HepG2 (cell line): ENCODE data around the gene ARHGAP30. TPM values are rescaled to one million over a fixed set of nuclear protein-coding genes. Genes with fewer than 3 reads are reported as not detected.
A peak's percentile ranks its signal among the peaks of the same experiment; 100 is the strongest.

Experiments used
- BRCA1 ChIP-seq: sonication (generic); formaldehyde crosslinking; IDR thresholded peaks from 2 replicates; pipeline ENCODE4 v1.4.0; 2020; ENCODE audit warnings: missing genetic modification reagents
- KLF13 ChIP-seq: sonication (generic); formaldehyde crosslinking; IDR thresholded peaks from 2 replicates; pipeline ENCODE4 v1.4.0; 2020; ENCODE audit warnings: mild to moderate bottlenecking, missing genetic modification reagents
- PAX8 ChIP-seq: sonication (generic); formaldehyde crosslinking; IDR thresholded peaks from 2 replicates; pipeline ENCODE4 v1.8.0; 2022; ENCODE audit warnings: mild to moderate bottlenecking, missing genetic modification reagents, borderline replicate concordance
- SOX13 ChIP-seq, 3 experiments: fragments of 450-650 bp in 1 of 3; sonication (generic) in 1 of 3; formaldehyde crosslinking in 1 of 3; IDR thresholded peaks in 2 of 3; conservative IDR thresholded peaks in 1 of 3; 2 replicates each; pipeline versions ENCODE4 v1.5.0 to v1.6.1; 2016 to 2020; ENCODE audit warnings: antibody characterized with exemption in 1 of 3, mild to moderate bottlenecking in 1 of 3, missing compliant biosample characterization in 1 of 3, missing genetic modification reagents in 1 of 3, moderate library complexity in 1 of 3
- SOX6 ChIP-seq, 2 experiments: fragments of 450-650 bp in 1 of 2; sonication (generic) in 1 of 2; formaldehyde crosslinking in 1 of 2; IDR thresholded peaks; 2 replicates each; pipeline versions ENCODE4 v1.4.0 to v1.6.1; 2017 to 2020; ENCODE audit warnings: antibody characterized with exemption in 1 of 2, mild to moderate bottlenecking in 1 of 2, missing genetic modification reagents in 1 of 2
- TMF1 ChIP-seq: sonication (generic); formaldehyde crosslinking; IDR thresholded peaks from 2 replicates; pipeline ENCODE4 v1.8.1; 2022; ENCODE audit warnings: low read depth, missing genetic modification reagents
- U2AF1 ChIP-seq: fragments of 200-400 bp; formaldehyde crosslinking; optimal IDR thresholded peaks from 2 replicates; pipeline ENCODE3; 2017; ENCODE audit warnings: mild to moderate bottlenecking, low read depth, low read length
- XRCC5 ChIP-seq: fragments of 200-400 bp; formaldehyde crosslinking; optimal IDR thresholded peaks from 2 replicates; pipeline ENCODE3; 2017; ENCODE audit warnings: mild to moderate bottlenecking, low read length
- ZBTB3 ChIP-seq: sonication (generic); formaldehyde crosslinking; IDR thresholded peaks from 2 replicates; pipeline ENCODE4 v1.4.0; 2020; ENCODE audit warnings: low read depth, mild to moderate bottlenecking, moderate library complexity, missing genetic modification reagents, borderline replicate concordance
- ZFP82 ChIP-seq: sonication (generic); formaldehyde crosslinking; IDR thresholded peaks from 2 replicates; pipeline ENCODE4 v1.5.1; 2020; ENCODE audit warnings: mild to moderate bottlenecking, missing genetic modification reagents, borderline replicate concordance
- ZNF510 ChIP-seq: sonication (generic); formaldehyde crosslinking; IDR thresholded peaks from 2 replicates; pipeline ENCODE4 v1.4.0; 2020; ENCODE audit warnings: low read depth, mild to moderate bottlenecking, missing genetic modification reagents
- ZSCAN29 ChIP-seq: sonication (generic); formaldehyde crosslinking; conservative IDR thresholded peaks from 2 replicates; pipeline ENCODE4 v1.4.0; 2020; ENCODE audit warnings: mild to moderate bottlenecking, missing genetic modification reagents
- polyA plus RNA-seq, 8 experiments: library from polyadenylated mRNA; depleted of rRNA in 3 of 8; stranded (reverse) in 7 of 8; unstranded in 1 of 8; fragments of >200 nt; fragmentation: Illumina TruSeq in 4 of 8; extraction: Trizol in 4 of 8; gene quantifications; 2 replicates each; pipeline versions ENCODE4 v1.2.1 to v1.2.3, GENCODE V29; 2011 to 2016; ENCODE audit warnings: low read depth in 4 of 8, missing spikeins in 1 of 8, mixed read lengths in 1 of 8; ENCODE audit not compliant: insufficient read depth in 1 of 8
- total RNA-seq, 5 experiments: library from RNA; depleted of rRNA; stranded (reverse); fragments of >200 nt; fragmentation: Illumina TruSeq; extraction: Trizol; gene quantifications; 2 replicates each; pipeline ENCODE4 v1.2.3, GENCODE V29; 2016; ENCODE audit warnings: low read depth in 1 of 5

ARHGAP30 gene
- total and polyA plus RNA-seq, 2 of the 13 experiments (the other 11 are each of a cell fraction or from before 2014, with no cell fraction given) = 0.13 to 0.20 TPM

DNA sequence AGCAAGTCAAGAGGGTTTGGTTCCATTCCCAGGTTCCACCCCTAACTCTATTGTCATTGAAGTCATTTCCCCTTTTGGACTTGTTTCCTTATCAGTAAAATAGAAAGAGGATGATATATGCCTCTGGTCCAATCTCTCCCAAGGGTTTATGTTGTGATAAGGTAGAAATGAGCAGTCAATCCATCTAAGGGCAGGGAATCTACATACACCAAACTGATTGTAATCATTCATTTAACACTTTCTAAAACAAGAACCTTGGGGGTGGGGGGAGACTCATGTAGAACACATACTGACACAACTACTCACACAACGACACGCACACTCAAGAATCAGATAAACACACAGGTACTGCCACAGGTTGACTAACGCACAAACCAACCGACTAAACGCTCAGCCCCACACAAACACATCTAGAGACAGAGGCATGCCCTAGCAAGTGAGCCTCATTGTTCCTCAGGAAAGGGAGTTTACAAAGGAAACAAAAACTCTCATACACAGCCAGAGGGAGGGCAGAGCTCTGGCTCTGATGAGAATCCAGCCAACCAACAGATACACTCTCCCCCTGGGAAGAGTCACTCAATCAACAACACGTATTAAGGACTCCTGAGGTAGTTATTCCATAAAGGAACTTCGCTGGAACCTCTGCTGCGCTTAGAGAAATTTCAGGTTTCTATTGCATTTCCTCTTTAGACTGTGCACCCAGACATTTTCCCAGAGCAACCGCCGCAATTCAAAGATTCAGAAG lies 49.8 kb downstream of the ARHGAP30 start (continued):
- TF ChIP-seq ZFP82 (no peak), SOX13 (IDR thresholded peaks at IDR 0.05) (no peak), SOX13 (CRISPR knock-in tag; conservative IDR thresholded peaks at IDR 0.05 in 1 of 2, IDR thresholded peaks at IDR 0.05 in 1 of 2) (peak in 1 of 2 experiments; percentile 16; a peak in 1 of 4 replicates), TMF1 (CRISPR knock-in tag) (no peak), U2AF1 (no peak), ZNF510 (CRISPR knock-in tag) (no peak; the same call in 1 of the 2 replicates), BRCA1 (CRISPR knock-in tag) (no peak), XRCC5 (no peak), SOX6 (IDR thresholded peaks at IDR 0.05) (no peak), SOX6 (CRISPR knock-in tag; IDR thresholded peaks at IDR 0.05) (0 out of 2 replicates have a peak, but pooled peaks have one; percentile 5), KLF13 (CRISPR knock-in tag) (no peak), PAX8 (no peak), ZBTB3 (CRISPR knock-in tag) (0 out of 2 replicates have a peak, but pooled peaks have one; percentile 30), ZSCAN29 (CRISPR knock-in tag) (0 out of 2 replicates have a peak, but pooled peaks have one; percentile 18)
